ENCODE results near the gene PRSS23.
"Not testable (repeated sequence)": the region's sequence is repeated elsewhere in the genome, so short reads cannot be mapped to it uniquely, and the experiment has no call there.

The PRSS23 gene

GRCh38 chr11:86816251-86816726 lies 15.9 kb downstream of the PRSS23 start:
- no peak for TF ChIP-seq CTCF (IDR thresholded peaks at IDR 0.05; ENCODE audit: low read depth, low read length)
- no peak overlapping the region for H3K4me3 ChIP-seq (replicated peaks in 1 of 2; ENCODE audit: low read depth in 2 of 2, low read length in 2 of 2)
- DNase-seq (ENCODE audit: low read depth in 2 of 2) = peak; percentile 72 to 77

GRCh38 chr11:86818462-86819192 lies 18.3 kb downstream of the PRSS23 start:
- TF ChIP-seq CTCF (IDR thresholded peaks at IDR 0.05; ENCODE audit: low read depth, low read length) = peak; percentile 46
- no peak overlapping the region for H3K4me3 ChIP-seq (replicated peaks in 1 of 2; ENCODE audit: low read depth in 2 of 2, low read length in 2 of 2)
- DNase-seq (ENCODE audit: low read depth in 2 of 2) = peak; percentile 88 to 89

GRCh38 chr11:86824139-86824538 lies 23.8 kb downstream of the PRSS23 start:
- not testable (repeated sequence) for H3K4me3 ChIP-seq (replicated peaks in 1 of 2; ENCODE audit: low read depth in 2 of 2, low read length in 2 of 2); DNase-seq (ENCODE audit: low read depth in 2 of 2)

GRCh38 chr11:86834376-86834775 lies 34.0 kb downstream of the PRSS23 start:
- DNase-seq (ENCODE audit: low read depth in 2 of 2); H3K4me3 ChIP-seq (replicated peaks in 1 of 2; ENCODE audit: low read depth in 2 of 2, low read length in 2 of 2): not testable (repeated sequence)

- DNase-seq (ENCODE audit: low read depth in 2 of 2); H3K4me3 ChIP-seq (replicated peaks in 1 of 2; ENCODE audit: low read depth in 2 of 2, low read length in 2 of 2): not testable (repeated sequence)
These were observed 44.6 kb downstream of the PRSS23 start for GRCh38 chr11:86844762-86845508.

GRCh38 chr11:86848132-86848531 lies 47.8 kb downstream of the PRSS23 start:
- DNase-seq (ENCODE audit: low read depth in 2 of 2) = no peak
- H3K4me3 ChIP-seq (replicated peaks in 1 of 2; ENCODE audit: low read depth in 2 of 2, low read length in 2 of 2) = no peak overlapping the region
- no peak for TF ChIP-seq CTCF (IDR thresholded peaks at IDR 0.05; ENCODE audit: low read depth, low read length)

GRCh38 chr11:86849679-86850078 lies 49.3 kb downstream of the PRSS23 start:
- TF ChIP-seq CTCF (IDR thresholded peaks at IDR 0.05; ENCODE audit: low read depth, low read length) = no peak
- no peak overlapping the region for H3K4me3 ChIP-seq (replicated peaks in 1 of 2; ENCODE audit: low read depth in 2 of 2, low read length in 2 of 2)
- no peak for DNase-seq (ENCODE audit: low read depth in 2 of 2)

Measured in cardiac fibroblast (primary cell).